GM19238 (cell line): ENCODE measurements around the gene TNRC6C.

Source experiments
- DNase-seq: peaks from one replicate; pipeline ENCODE4 v3.0.0; 2011; ENCODE audit warnings: low spot score; ENCODE audit not compliant: insufficient read length

TNRC6C gene

DNA sequence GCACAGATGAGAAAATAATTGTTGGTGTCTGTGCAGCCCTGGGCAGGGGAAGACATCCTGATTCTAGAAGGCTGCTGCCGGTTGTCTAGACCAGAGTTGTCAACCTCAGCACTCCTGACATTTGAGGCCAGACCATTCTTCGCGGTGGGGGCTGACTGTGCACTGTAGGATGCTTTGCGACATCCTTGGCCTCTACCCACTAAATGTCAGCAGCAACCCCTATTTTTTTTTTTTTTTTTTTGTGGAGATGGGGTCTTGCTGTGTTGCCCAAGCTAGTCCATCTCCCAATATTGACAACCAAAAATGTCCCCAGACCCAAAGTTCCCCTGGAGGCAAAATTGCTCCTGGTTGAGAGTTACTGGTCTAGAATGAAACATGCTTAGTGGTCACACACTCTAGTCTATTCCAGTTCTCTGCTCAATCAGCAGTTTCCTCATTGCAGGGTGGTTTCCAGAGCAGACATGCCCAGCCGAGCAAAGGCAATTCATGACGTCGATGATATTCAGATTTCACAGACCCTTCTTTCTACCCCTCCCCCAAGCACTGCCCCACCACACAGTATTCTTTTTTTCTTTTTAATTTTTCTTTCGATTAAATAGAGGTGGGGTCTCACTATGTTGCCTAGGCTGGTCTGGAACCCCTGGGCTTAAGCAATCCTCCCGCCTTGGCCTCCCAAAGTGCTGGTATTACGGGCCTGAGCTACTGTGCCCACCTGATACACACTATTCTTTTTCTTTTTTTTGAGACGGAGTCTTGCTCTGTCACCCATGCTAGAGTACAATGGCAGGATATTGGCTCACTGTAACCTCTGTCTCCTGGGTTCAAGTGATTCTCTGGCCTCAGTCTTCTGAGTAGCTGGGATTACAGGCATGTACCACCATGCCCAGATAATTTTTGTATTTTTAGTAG is 196.7 kb downstream of the TNRC6C start:
- no peak for DNase-seq
